ENCODE data around the gene GRK1.
A peak's percentile ranks its signal among the peaks of the same experiment; 100 is the strongest.

Gene GRK1

GRCh38 chr13:113739527-113740285 lies 72.7 kb downstream of the GRK1 start:
- no peak for TF ChIP-seq CTCF (IDR thresholded peaks at IDR 0.05; ENCODE audit: poor library complexity, severe bottlenecking)
- H3K36me3 ChIP-seq (ENCODE audit: low read depth) = no peaks in the 10 kb centered on the region
- ATAC-seq (ENCODE audit: low read depth) = no peak
- H3K9me3 ChIP-seq (ENCODE audit: severe bottlenecking) = no peaks in the 10 kb centered on the region
- H3K4me3 ChIP-seq (ENCODE audit: severe bottlenecking) = no peak overlapping the region
- no peak for DNase-seq (ENCODE audit: low spot score)
- peaks cover 12% of the 10 kb centered on the region for H3K4me1 ChIP-seq (ENCODE audit: insufficient read depth, poor library complexity, severe bottlenecking)
- H3K27me3 ChIP-seq (ENCODE audit: insufficient read depth, poor library complexity, severe bottlenecking) = no peaks in the 10 kb centered on the region
- no peak overlapping the region for H3K27ac ChIP-seq (ENCODE audit: poor library complexity, severe bottlenecking)

GRCh38 chr13:113740286-113740556 lies 73.2 kb downstream of the GRK1 start:
- DNase-seq (ENCODE audit: low spot score) (no peak), ATAC-seq (ENCODE audit: low read depth) (no peak)
- no peaks in the 10 kb centered on the region for H3K36me3 ChIP-seq (ENCODE audit: low read depth)
- H3K9me3 ChIP-seq (ENCODE audit: severe bottlenecking) = no peaks in the 10 kb centered on the region
- no peaks in the 10 kb centered on the region for H3K27me3 ChIP-seq (ENCODE audit: insufficient read depth, poor library complexity, severe bottlenecking)
- no peak overlapping the region for H3K4me3 ChIP-seq (ENCODE audit: severe bottlenecking)
- H3K4me1 ChIP-seq (ENCODE audit: insufficient read depth, poor library complexity, severe bottlenecking) = peaks cover 12% of the 10 kb centered on the region
- no peak for TF ChIP-seq CTCF (IDR thresholded peaks at IDR 0.05; ENCODE audit: poor library complexity, severe bottlenecking)
- no peak overlapping the region for H3K27ac ChIP-seq (ENCODE audit: poor library complexity, severe bottlenecking)

- ATAC-seq (ENCODE audit: low read depth) (no peak), DNase-seq (ENCODE audit: low spot score) (no peak)
- no peak overlapping the region for H3K27ac ChIP-seq (ENCODE audit: poor library complexity, severe bottlenecking)
- peaks cover 12% of the 10 kb centered on the region for H3K4me1 ChIP-seq (ENCODE audit: insufficient read depth, poor library complexity, severe bottlenecking)
- no peak overlapping the region for H3K4me3 ChIP-seq (ENCODE audit: severe bottlenecking)
- no peaks in the 10 kb centered on the region for H3K27me3 ChIP-seq (ENCODE audit: insufficient read depth, poor library complexity, severe bottlenecking)
- TF ChIP-seq CTCF (IDR thresholded peaks at IDR 0.05; ENCODE audit: poor library complexity, severe bottlenecking) = no peak
- H3K9me3 ChIP-seq (ENCODE audit: severe bottlenecking) = no peaks in the 10 kb centered on the region
- H3K36me3 ChIP-seq (ENCODE audit: low read depth) = no peaks in the 10 kb centered on the region
These were observed 73.6 kb downstream of the GRK1 start for GRCh38 chr13:113740661-113741060.

GRCh38 chr13:113741191-113741668 lies 74.2 kb downstream of the GRK1 start:
- no peak for TF ChIP-seq CTCF (IDR thresholded peaks at IDR 0.05; ENCODE audit: poor library complexity, severe bottlenecking)
- ATAC-seq (ENCODE audit: low read depth) = no peak
- no peak overlapping the region for H3K4me3 ChIP-seq (ENCODE audit: severe bottlenecking)
- DNase-seq (ENCODE audit: low spot score) = no peak
- no peaks in the 10 kb centered on the region for H3K9me3 ChIP-seq (ENCODE audit: severe bottlenecking)
- no peak overlapping the region for H3K27ac ChIP-seq (ENCODE audit: poor library complexity, severe bottlenecking)
- H3K36me3 ChIP-seq (ENCODE audit: low read depth) = no peaks in the 10 kb centered on the region
- no peaks in the 10 kb centered on the region for H3K27me3 ChIP-seq (ENCODE audit: insufficient read depth, poor library complexity, severe bottlenecking)
- H3K4me1 ChIP-seq (ENCODE audit: insufficient read depth, poor library complexity, severe bottlenecking) = peaks cover 12% of the 10 kb centered on the region

- no peaks in the 10 kb centered on the region for H3K27me3 ChIP-seq (ENCODE audit: insufficient read depth, poor library complexity, severe bottlenecking)
- ATAC-seq (ENCODE audit: low read depth) (peak; percentile 94), DNase-seq (ENCODE audit: low spot score) (no peak)
- peak; percentile 48 for TF ChIP-seq CTCF (IDR thresholded peaks at IDR 0.05; ENCODE audit: poor library complexity, severe bottlenecking)
- H3K36me3 ChIP-seq (ENCODE audit: low read depth) = no peaks in the 10 kb centered on the region
- H3K9me3 ChIP-seq (ENCODE audit: severe bottlenecking) = no peaks in the 10 kb centered on the region
- H3K27ac ChIP-seq (ENCODE audit: poor library complexity, severe bottlenecking) = no peak overlapping the region
- peaks cover 12% of the 10 kb centered on the region for H3K4me1 ChIP-seq (ENCODE audit: insufficient read depth, poor library complexity, severe bottlenecking)
- H3K4me3 ChIP-seq (ENCODE audit: severe bottlenecking) = no peak overlapping the region
These were observed 75.0 kb downstream of the GRK1 start for GRCh38 chr13:113742000-113742441.

All from RWPE2 (cell line).